GM12878 (cell line): ENCODE results near the gene MAPKAPK3. TPM values are rescaled to one million over a fixed set of nuclear protein-coding genes. Genes with fewer than 3 reads are reported as not detected.

ENCODE experiments used
- ATAC-seq: fragments of 200-7000 bp; cut with Tn5 transposase; 3 replicates; pipeline ENCODE4 v1.9.1; 2020; ENCODE audit warnings: mild to moderate bottlenecking, moderate library complexity
- BruUV-seq: library from RNA; stranded (reverse); fragments of 400-500 nt; replicated peaks from 2 replicates; lab custom pipeline; 2021; lab: Mats Ljungman, UMichigan
- CTCF ChIA-PET: fragments of 300-600 bp; sonication (Branson Sonifier 250); formaldehyde crosslinking; extraction: SDS; loops from one replicate; lab custom pipeline; 2021; ENCODE audit warnings: inconsistent platforms; lab: Yijun Ruan, JAX
- POLR2A ChIA-PET: fragments of 350-600 bp; formaldehyde crosslinking; extraction: SDS; loops from one replicate; lab custom pipeline; 2021; ENCODE audit warnings: inconsistent platforms; lab: Charles Lee
- RAD21 ChIA-PET: fragments of 300-600 bp; sonication (Branson Sonifier 250); formaldehyde crosslinking; loops from one replicate; lab custom pipeline; 2023; ENCODE audit warnings: antibody characterized with exemption; ENCODE audit not compliant: unreplicated experiment; lab: Charles Lee
- SMC1A ChIA-PET: fragments of 300-600 bp; sonication (Branson Sonifier 250); formaldehyde crosslinking; loops from one replicate; lab custom pipeline; 2023; ENCODE audit not compliant: unreplicated experiment, uncharacterized antibody; lab: Charles Lee
- DNase-seq: peaks from one replicate; pipeline ENCODE4 v3.0.0-alpha.2; 2011; ENCODE audit warnings: low read depth, low spot score
- FAIRE-seq: peaks from 3 replicates; lab custom pipeline; 2011; peaks lifted over from hg19 to GRCh38; lab: Jason Lieb, UNC
- H2AFZ ChIP-seq: 2 replicates; pipeline ENCODE4 v1.6.0; 2011; ENCODE audit warnings: low read depth, low read length, control low read depth; ENCODE audit not compliant: control insufficient read depth
- H3K27ac ChIP-seq: 2 replicates; pipeline ENCODE4 v1.5.1; 2011; ENCODE audit warnings: control low read depth; ENCODE audit not compliant: control insufficient read depth, insufficient read depth
- H3K27me3 ChIP-seq, 2 experiments: replicated peaks in 1 of 2; 2 replicates each; pipeline versions ENCODE4 v1.6.0 to v1.6.1; 2011; ENCODE audit warnings: low read length in 1 of 2; ENCODE audit not compliant: control insufficient read depth in 2 of 2, insufficient read depth in 2 of 2
- H3K36me3 ChIP-seq, 2 experiments: 2 replicates each; pipeline ENCODE4 v1.5.1; 2011; ENCODE audit warnings: low read length in 1 of 2; ENCODE audit not compliant: control insufficient read depth in 2 of 2, insufficient read depth in 2 of 2
- H3K4me1 ChIP-seq: 2 replicates; pipeline ENCODE4 v1.6.1; 2011; ENCODE audit warnings: mild to moderate bottlenecking, low read length, moderate library complexity, mixed read lengths; ENCODE audit not compliant: control insufficient read depth, insufficient read depth
- H3K4me2 ChIP-seq: 2 replicates; pipeline ENCODE4 v1.6.0; 2011; ENCODE audit warnings: control low read depth; ENCODE audit not compliant: control insufficient read depth, insufficient read depth
- H3K4me3 ChIP-seq: fragments of 200-600 bp; sonication (generic); 2 replicates; pipeline ENCODE4 v1.5.1; 2016
- H3K79me2 ChIP-seq: 2 replicates; pipeline ENCODE4 v1.6.0; 2011; ENCODE audit warnings: low read length; ENCODE audit not compliant: control insufficient read depth, insufficient read depth
- H3K9ac ChIP-seq: 2 replicates; pipeline ENCODE4 v1.8.0; 2011; ENCODE audit warnings: low read length, control low read depth, mixed read lengths; ENCODE audit not compliant: control insufficient read depth, insufficient read depth
- H3K9me3 ChIP-seq: replicated peaks from 3 replicates; pipeline ENCODE4 v1.5.1; 2011; ENCODE audit warnings: mild to moderate bottlenecking, low read length; ENCODE audit not compliant: control insufficient read depth, insufficient read depth
- H4K20me1 ChIP-seq: 2 replicates; pipeline ENCODE4 v1.6.0; 2011; ENCODE audit not compliant: control insufficient read depth, insufficient read depth
- CBX3 ChIP-seq: fragments of 200-600 bp; sonication (generic); IDR thresholded peaks from 2 replicates; pipeline ENCODE4 v1.6.1; 2016; ENCODE audit warnings: low read depth, borderline replicate concordance
- CEBPZ ChIP-seq: fragments of 150-350 bp; IDR thresholded peaks from 2 replicates; pipeline ENCODE4 v1.6.1; 2016; ENCODE audit warnings: low read depth, low read length
- HDAC6 ChIP-seq: fragments of 200-600 bp; sonication (generic); IDR thresholded peaks from one replicate; pipeline ENCODE4 v1.8.0; 2017; ENCODE audit warnings: antibody characterized with exemption; ENCODE audit not compliant: unreplicated experiment
- IKZF1 ChIP-seq: fragments of 450-650 bp; conservative IDR thresholded peaks from 2 replicates; pipeline ENCODE4 v1.6.1; 2017; ENCODE audit warnings: antibody characterized with exemption, mild to moderate bottlenecking
- JUNB ChIP-seq: IDR thresholded peaks from 2 replicates; pipeline ENCODE4 v1.6.1; 2016; ENCODE audit warnings: antibody characterized with exemption, mild to moderate bottlenecking
- KLF5 ChIP-seq: fragments of 450-650 bp; IDR thresholded peaks from 2 replicates; pipeline ENCODE4 v1.6.1; 2014; ENCODE audit warnings: mild to moderate bottlenecking; ENCODE audit not compliant: partially characterized antibody
- MXI1 ChIP-seq: fragments of 150-350 bp; IDR thresholded peaks from 2 replicates; pipeline ENCODE4 v1.6.1; 2011; ENCODE audit warnings: low read depth, mild to moderate bottlenecking, inconsistent platforms, low read length, improper control_type of control experiment
- NRF1 ChIP-seq: conservative IDR thresholded peaks from 2 replicates; pipeline ENCODE4 v1.6.1; 2011; ENCODE audit warnings: mild to moderate bottlenecking, low read depth, low read length, improper control_type of control experiment
- POLR2AphosphoS2 ChIP-seq: IDR thresholded peaks from 2 replicates; pipeline ENCODE4 v1.6.1; 2011; ENCODE audit warnings: low read depth, mild to moderate bottlenecking, low read length, improper control_type of control experiment, moderate library complexity
- RUNX3 ChIP-seq: IDR thresholded peaks from 2 replicates; pipeline ENCODE4 v1.6.1; 2012; ENCODE audit warnings: low read length, inconsistent platforms
- SMAD1 ChIP-seq: fragments of 450-650 bp; IDR thresholded peaks from 2 replicates; pipeline ENCODE4 v1.6.1; 2018; ENCODE audit warnings: mild to moderate bottlenecking, low read depth; ENCODE audit not compliant: partially characterized antibody
- SMAD5 ChIP-seq: IDR thresholded peaks from 2 replicates; pipeline ENCODE4 v1.6.1; 2016; ENCODE audit warnings: antibody characterized with exemption, low read depth
- SUZ12 ChIP-seq: fragments of 200-600 bp; sonication (generic); IDR thresholded peaks from one replicate; pipeline ENCODE4 v1.6.1; 2018; ENCODE audit warnings: antibody characterized with exemption, mild to moderate bottlenecking; ENCODE audit not compliant: unreplicated experiment
- ZNF217 ChIP-seq: fragments of 450-650 bp; IDR thresholded peaks from 2 replicates; pipeline ENCODE4 v1.6.1; 2017; ENCODE audit warnings: antibody characterized with exemption, mild to moderate bottlenecking
- WGBS: methylation state at CpG from one replicate; pipeline ENCODE4 v1.1.6; 2016; ENCODE audit warnings: low lambda C conversion rate; ENCODE audit not compliant: insufficient replicate concordance, insufficient coverage; ENCODE audit errors: missing lambda C conversion rate; 5-methylcytosine and 5-hydroxymethylcytosine counted together
- in situ Hi-C: fragments of 300-500 bp; cut with MboI; formaldehyde crosslinking; loops from 9 replicates; pipeline ENCODE4 v1.14.3; 2018; ENCODE audit warnings: mixed read lengths
- intact Hi-C: fragments of 100-400 bp; cut with micrococcal nuclease; formaldehyde crosslinking; loops from one replicate; pipeline ENCODE4 v1.14.2; 2022; ENCODE audit not compliant: unreplicated experiment
- polyA plus RNA-seq, 11 experiments: library from polyadenylated mRNA; depleted of rRNA in 4 of 11; unstranded in 6 of 11; stranded (reverse) in 5 of 11; fragments of >200 nt; fragmentation: Nextera tagmentation in 4 of 11; fragmentation: Illumina TruSeq in 1 of 11; extraction: Ambion mirVana in 4 of 11; extraction: Trizol in 1 of 11; gene quantifications; 1 replicate in 1 of 11; 2 replicates in 10 of 11; pipeline versions ENCODE4 v1.2.1 to v1.2.3, GENCODE V29; 2011 to 2016; ENCODE audit warnings: inconsistent platforms in 2 of 11, missing spikeins in 2 of 11, low read depth in 1 of 11
- total RNA-seq, 4 experiments: library from RNA; depleted of rRNA in 3 of 4; stranded (reverse); fragments of >200 nt in 3 of 4; fragmentation: Illumina TruSeq in 1 of 4; extraction: Trizol in 1 of 4; gene quantifications; 2 replicates each; pipeline versions ENCODE4 v1.2.1 to v1.2.3, GENCODE V29; 2013 to 2021
- TF ChIP-seq, protein P1 (sequence below): IDR thresholded peaks from 2 replicates; pipeline ENCODE4 v1.6.1; 2011; ENCODE audit warnings: borderline replicate concordance, low read depth, mild to moderate bottlenecking, moderate library complexity, mixed read lengths, low read length; ENCODE audit not compliant: insufficient read depth; ENCODE audit errors: extremely low read length
- TF ChIP-seq, protein P2 (sequence below): IDR thresholded peaks from 2 replicates; pipeline ENCODE4 v1.6.1; 2012; ENCODE audit warnings: low read depth, low read length, improper control_type of control experiment
- TF ChIP-seq, protein P3 (sequence below): IDR thresholded peaks from 2 replicates; pipeline ENCODE4 v1.6.1; 2012; ENCODE audit warnings: low read length, inconsistent platforms

Gene MAPKAPK3
- total and polyA plus RNA-seq, 10 of the 15 experiments (the other 5 are each of a cell fraction or from before 2014, with no cell fraction given): 7.9 to 66.0 (median 39.0) TPM

GRCh38 chr3:50587373-50587772 lies 29.6 kb upstream of the MAPKAPK3 start:
- Histone ChIP-seq H3K27me3 (no peaks in the 10 kb centered on the region), H3K27ac (no peak overlapping the region)
- TF ChIP-seq IKZF1 (no peak), CEBPZ (no peak), KLF5 (no peak), SMAD5 (no peak), POLR2AphosphoS2 (no peak), NRF1 (no peak), SMAD1 (no peak), JUNB (no peak), MXI1 (no peak), HDAC6 (no peak), RUNX3 (no peak), SUZ12 (no peak), CBX3 (no peak), ZNF217 (no peak)
- TF ChIP-seq, protein P1, sequence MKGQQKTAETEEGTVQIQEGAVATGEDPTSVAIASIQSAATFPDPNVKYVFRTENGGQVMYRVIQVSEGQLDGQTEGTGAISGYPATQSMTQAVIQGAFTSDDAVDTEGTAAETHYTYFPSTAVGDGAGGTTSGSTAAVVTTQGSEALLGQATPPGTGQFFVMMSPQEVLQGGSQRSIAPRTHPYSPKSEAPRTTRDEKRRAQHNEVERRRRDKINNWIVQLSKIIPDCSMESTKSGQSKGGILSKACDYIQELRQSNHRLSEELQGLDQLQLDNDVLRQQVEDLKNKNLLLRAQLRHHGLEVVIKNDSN: no peak
- TF ChIP-seq, protein P2, sequence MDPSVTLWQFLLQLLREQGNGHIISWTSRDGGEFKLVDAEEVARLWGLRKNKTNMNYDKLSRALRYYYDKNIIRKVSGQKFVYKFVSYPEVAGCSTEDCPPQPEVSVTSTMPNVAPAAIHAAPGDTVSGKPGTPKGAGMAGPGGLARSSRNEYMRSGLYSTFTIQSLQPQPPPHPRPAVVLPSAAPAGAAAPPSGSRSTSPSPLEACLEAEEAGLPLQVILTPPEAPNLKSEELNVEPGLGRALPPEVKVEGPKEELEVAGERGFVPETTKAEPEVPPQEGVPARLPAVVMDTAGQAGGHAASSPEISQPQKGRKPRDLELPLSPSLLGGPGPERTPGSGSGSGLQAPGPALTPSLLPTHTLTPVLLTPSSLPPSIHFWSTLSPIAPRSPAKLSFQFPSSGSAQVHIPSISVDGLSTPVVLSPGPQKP: no peak
- TF ChIP-seq, protein P3, sequence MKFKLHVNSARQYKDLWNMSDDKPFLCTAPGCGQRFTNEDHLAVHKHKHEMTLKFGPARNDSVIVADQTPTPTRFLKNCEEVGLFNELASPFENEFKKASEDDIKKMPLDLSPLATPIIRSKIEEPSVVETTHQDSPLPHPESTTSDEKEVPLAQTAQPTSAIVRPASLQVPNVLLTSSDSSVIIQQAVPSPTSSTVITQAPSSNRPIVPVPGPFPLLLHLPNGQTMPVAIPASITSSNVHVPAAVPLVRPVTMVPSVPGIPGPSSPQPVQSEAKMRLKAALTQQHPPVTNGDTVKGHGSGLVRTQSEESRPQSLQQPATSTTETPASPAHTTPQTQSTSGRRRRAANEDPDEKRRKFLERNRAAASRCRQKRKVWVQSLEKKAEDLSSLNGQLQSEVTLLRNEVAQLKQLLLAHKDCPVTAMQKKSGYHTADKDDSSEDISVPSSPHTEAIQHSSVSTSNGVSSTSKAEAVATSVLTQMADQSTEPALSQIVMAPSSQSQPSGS: no peak
- TF ChIP-seq, all 136 proteins: peak for 0
- Histone ChIP-seq H3K4me3 (no peak overlapping the region), H3K79me2 (no peaks in the 10 kb centered on the region), H4K20me1 (no peaks in the 10 kb centered on the region), H3K4me2 (no peak overlapping the region), H3K36me3 (no peaks in the 10 kb centered on the region), H2AFZ (no peak overlapping the region), H3K9me3 (no peaks in the 10 kb centered on the region), H3K4me1 (peaks cover 35% of the 10 kb centered on the region), H3K9ac (no peak overlapping the region)
- ChIA-PET SMC1A (interaction anchor here (8.1 to 10.0 kb wide), 2 partner anchors 15 to 26 kb away, joined by 93 to 186 read pairs; partner anchors contain the start of genes CISH, HEMK1 and MAPKAPK3), POLR2A (interaction anchor here (0.7 to 7.0 kb wide), 4 partner anchors 15 to 251 kb away, joined by 3 to 54 read pairs (median 6); partner anchors contain the start of genes C3orf18, CISH and HEMK1), CTCF (interaction anchor here (0.6 to 11.1 kb wide), 4 partner anchors 14 to 345 kb away, joined by 3 to 317 read pairs (median 84); partner anchors contain the start of genes C3orf18, CISH, HEMK1 and MAPKAPK3), RAD21 (interaction anchor here (1.4 to 8.2 kb wide), 3 partner anchors 16 to 23 kb away, joined by 5 to 135 read pairs (median 96); partner anchors contain the start of genes CISH and HEMK1)
- intact Hi-C loops (no loop called here), in situ Hi-C loops (no loop called here)
- FAIRE-seq: peak; percentile 62
- no peak for DNase-seq
- no TSS peak for BruUV-seq
- 96% methylated on average over 6 of the region's 6 CpGs for WGBS
- no peak for ATAC-seq
